Ascending aorta (tissue), 2 donors: ENCODE results near the gene CNNM2. TPM values are rescaled to one million over a fixed set of nuclear protein-coding genes. Genes with fewer than 3 reads are reported as not detected.

ENCODE experiments used
- DNase-seq, 2 donors: peaks; one replicate each; pipeline ENCODE4 v3.0.0-alpha.2; 2019; ENCODE audit warnings: low spot score in 2 of 2
- H3K27ac ChIP-seq, 2 donors: fragments of 200-600 bp; sonication (generic); one replicate each; pipeline ENCODE4 v1.5.1; 2016 to 2017; ENCODE audit warnings: mild to moderate bottlenecking in 1 of 2
- H3K27me3 ChIP-seq: fragments of 200-600 bp; sonication (generic); one replicate; pipeline ENCODE4 v1.5.1; 2017
- H3K36me3 ChIP-seq, 2 donors: fragments of 200-600 bp; sonication (generic); one replicate each; pipeline ENCODE4 v1.5.1; 2016
- H3K4me1 ChIP-seq, 2 donors: fragments of 200-600 bp; sonication (generic); one replicate each; pipeline ENCODE4 v1.5.1; 2016 to 2017; ENCODE audit warnings: mild to moderate bottlenecking in 1 of 2
- H3K4me3 ChIP-seq, 2 donors: fragments of 200-600 bp; sonication (generic); one replicate each; pipeline ENCODE4 v1.5.1; 2016 to 2017; ENCODE audit warnings: mild to moderate bottlenecking in 1 of 2
- H3K9me3 ChIP-seq, 2 donors: fragments of 200-600 bp; sonication (generic); one replicate each; pipeline ENCODE4 v1.5.1; 2016
- intact Hi-C: fragments of 100-400 bp; cut with DNase I; formaldehyde crosslinking; loops from one replicate; pipeline ENCODE4 v1.15.1; 2023
- total RNA-seq: library from RNA; depleted of rRNA; stranded (reverse); fragments of >200 nt; gene quantifications from one replicate; pipeline ENCODE4 v1.1.0, GENCODE V29; 2016
- TF ChIP-seq, protein P1 (sequence below), 3 experiments: fragments of 200-600 bp in 2 of 3; fragments of 450-650 bp in 1 of 3; sonication (generic) in 2 of 3; IDR thresholded peaks; one replicate each; pipeline ENCODE4 v1.5.1; 2016 to 2019; ENCODE audit warnings: antibody characterized with exemption in 3 of 3, mild to moderate bottlenecking in 1 of 3, moderate library complexity in 1 of 3

Gene CNNM2
- total RNA-seq, 1 donor from 2014 or later, result 18.7 TPM

DNA sequence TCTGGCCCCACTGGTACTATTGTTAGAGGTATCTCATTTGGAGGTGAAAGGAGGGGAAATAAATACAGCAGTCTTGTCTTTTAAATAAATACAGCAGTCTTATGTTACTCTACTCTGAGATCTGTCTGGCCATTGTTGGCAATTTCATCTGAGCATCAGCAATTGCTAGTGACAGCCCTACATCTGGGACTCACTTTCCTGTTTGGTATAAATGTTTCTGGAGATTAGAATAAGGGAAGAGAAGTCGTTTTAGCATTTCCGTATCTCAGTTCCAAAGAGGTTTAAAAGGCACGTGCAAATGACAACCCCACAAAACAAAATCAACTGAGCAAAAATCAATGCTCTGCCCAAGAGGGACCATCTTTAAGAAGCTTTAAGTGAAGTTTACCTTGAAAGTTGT is 18.1 kb upstream of the CNNM2 start:
- H3K4me3 ChIP-seq, result no peak overlapping the region
- no peaks in the 10 kb centered on the region for H3K36me3 ChIP-seq
- no peak overlapping the region for H3K27ac ChIP-seq
- intact Hi-C loops, result no loop called here
- H3K9me3 ChIP-seq, result no peaks in the 10 kb centered on the region
- TF ChIP-seq, protein P1, sequence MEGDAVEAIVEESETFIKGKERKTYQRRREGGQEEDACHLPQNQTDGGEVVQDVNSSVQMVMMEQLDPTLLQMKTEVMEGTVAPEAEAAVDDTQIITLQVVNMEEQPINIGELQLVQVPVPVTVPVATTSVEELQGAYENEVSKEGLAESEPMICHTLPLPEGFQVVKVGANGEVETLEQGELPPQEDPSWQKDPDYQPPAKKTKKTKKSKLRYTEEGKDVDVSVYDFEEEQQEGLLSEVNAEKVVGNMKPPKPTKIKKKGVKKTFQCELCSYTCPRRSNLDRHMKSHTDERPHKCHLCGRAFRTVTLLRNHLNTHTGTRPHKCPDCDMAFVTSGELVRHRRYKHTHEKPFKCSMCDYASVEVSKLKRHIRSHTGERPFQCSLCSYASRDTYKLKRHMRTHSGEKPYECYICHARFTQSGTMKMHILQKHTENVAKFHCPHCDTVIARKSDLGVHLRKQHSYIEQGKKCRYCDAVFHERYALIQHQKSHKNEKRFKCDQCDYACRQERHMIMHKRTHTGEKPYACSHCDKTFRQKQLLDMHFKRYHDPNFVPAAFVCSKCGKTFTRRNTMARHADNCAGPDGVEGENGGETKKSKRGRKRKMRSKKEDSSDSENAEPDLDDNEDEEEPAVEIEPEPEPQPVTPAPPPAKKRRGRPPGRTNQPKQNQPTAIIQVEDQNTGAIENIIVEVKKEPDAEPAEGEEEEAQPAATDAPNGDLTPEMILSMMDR (IDR thresholded peaks at IDR 0.05), result no peak
- no peaks in the 10 kb centered on the region for H3K27me3 ChIP-seq
- DNase-seq, result no peak
- no peaks in the 10 kb centered on the region for H3K4me1 ChIP-seq

DNA sequence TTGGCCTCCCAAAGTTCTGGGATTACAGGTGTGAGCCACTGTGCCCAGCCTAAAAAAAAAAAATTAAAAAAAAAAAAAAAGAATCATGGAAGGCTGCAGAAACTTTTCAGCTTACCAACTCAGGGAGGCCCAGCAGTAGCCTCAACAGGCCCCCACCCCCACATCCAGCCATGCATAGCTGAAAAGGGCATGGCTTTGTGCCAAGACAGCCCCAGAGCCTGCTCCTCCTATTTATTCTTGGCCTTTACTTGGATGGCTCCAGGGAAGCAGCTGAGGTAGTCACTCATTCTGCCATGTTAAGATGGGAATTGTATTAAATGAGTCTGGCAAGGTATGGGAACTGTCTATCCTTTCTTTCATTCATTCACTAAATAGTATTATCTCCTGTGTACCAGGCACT is 13.7 kb upstream of the CNNM2 start:
- Histone ChIP-seq H3K36me3 (no peaks in the 10 kb centered on the region), H3K4me3 (no peak overlapping the region), H3K27me3 (no peaks in the 10 kb centered on the region), H3K4me1 (no peaks in the 10 kb centered on the region), H3K9me3 (no peaks in the 10 kb centered on the region), H3K27ac (no peak overlapping the region)
- intact Hi-C loops, result no loop called here
- TF ChIP-seq, protein P1 (IDR thresholded peaks at IDR 0.05), result no peak
- no peak for DNase-seq

DNA sequence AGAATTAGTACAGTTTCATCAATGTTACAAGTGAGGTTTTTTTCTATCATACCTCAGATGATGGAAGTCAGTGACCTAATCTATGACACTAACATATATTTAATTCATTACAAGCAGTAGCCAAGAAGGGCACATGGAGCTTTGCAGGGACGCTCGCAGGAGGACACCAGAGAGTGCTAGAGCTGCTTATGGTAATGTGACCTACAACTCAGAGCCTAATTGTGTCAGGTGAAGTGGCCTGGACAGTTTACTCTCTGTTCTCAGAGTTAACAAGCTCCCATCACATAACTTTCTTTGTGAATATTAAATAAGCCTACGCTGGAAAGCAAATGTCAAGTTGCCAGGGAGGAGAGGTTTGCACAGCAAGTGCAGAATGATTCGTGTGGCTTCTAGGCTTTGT is 11.6 kb upstream of the CNNM2 start:
- Histone ChIP-seq H3K27ac (no peak overlapping the region), H3K9me3 (no peaks in the 10 kb centered on the region), H3K36me3 (no peaks in the 10 kb centered on the region), H3K27me3 (no peaks in the 10 kb centered on the region), H3K4me1 (no peaks in the 10 kb centered on the region), H3K4me3 (no peak overlapping the region)
- TF ChIP-seq, protein P1 (IDR thresholded peaks at IDR 0.05), result no peak
- intact Hi-C loops, result no loop called here
- DNase-seq, result no peak

DNA sequence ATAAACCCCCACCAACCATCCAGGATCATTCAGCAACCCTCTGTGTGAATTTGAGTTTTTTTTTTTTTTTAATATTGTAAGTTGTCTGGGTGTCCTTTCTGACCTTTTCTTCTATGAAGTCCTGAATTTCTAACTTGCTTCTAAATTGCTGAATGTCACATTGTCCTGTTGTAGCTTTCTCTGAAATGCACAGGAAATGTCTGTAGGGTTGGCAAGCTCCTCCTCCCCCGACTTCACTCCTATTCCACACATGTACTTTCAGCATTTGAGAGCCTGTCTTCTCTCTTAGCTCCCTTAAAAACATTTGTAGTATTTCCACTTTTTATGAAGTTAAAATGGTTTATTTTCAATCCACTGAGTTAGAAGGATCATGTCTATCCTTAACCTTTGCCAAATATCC is 3.3 kb upstream of the CNNM2 start:
- no peaks in the 10 kb centered on the region for H3K9me3 ChIP-seq
- TF ChIP-seq, protein P1 (IDR thresholded peaks at IDR 0.05), result no peak
- H3K27ac ChIP-seq, result no peak overlapping the region
- H3K27me3 ChIP-seq, result no peaks in the 10 kb centered on the region
- no peak overlapping the region for H3K4me3 ChIP-seq
- H3K36me3 ChIP-seq, result no peaks in the 10 kb centered on the region
- no peak for DNase-seq
- peaks cover 0 to 4% of the 10 kb centered on the region in 2 donors for H3K4me1 ChIP-seq
- intact Hi-C loops, result no loop called here

DNA sequence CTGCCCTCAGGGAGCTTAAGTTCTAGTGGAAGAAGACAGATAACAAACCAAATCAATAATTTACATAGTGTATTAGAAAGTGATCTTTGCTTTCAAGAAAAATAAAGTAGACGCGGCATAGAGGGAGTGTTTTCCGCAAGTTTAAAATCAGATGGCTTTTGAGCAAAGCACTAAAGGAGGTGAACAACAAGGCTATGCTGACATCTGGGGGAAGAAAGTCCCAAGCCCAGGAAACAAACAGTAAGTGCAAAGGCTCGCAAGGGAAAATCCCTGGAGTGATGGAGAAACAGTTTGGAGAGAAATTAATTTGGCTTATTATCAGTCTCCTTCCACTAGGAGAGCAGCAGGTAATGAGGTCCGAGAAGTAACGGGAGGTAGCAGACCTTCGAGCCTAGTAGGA is 1.9 kb upstream of the CNNM2 start:
- TF ChIP-seq, protein P1 (IDR thresholded peaks at IDR 0.05), result no peak
- no peaks in the 10 kb centered on the region for H3K9me3 ChIP-seq
- no peaks in the 10 kb centered on the region for H3K27me3 ChIP-seq
- DNase-seq, result no peak
- H3K27ac ChIP-seq, result no peak overlapping the region
- H3K36me3 ChIP-seq, result no peaks in the 10 kb centered on the region
- intact Hi-C loops, result no loop called here
- peaks cover 0 to 4% of the 10 kb centered on the region in 2 donors for H3K4me1 ChIP-seq
- no peak overlapping the region for H3K4me3 ChIP-seq
